Activated CD4-positive, alpha-beta T cell treated with anti-CD3 and anti-CD28 coated beads, Interleukin-2, amount 10 ng/mL, durations not matched to agents 24 days and 14 days (primary cell): ENCODE measurements around the gene SNX9. TPM values are rescaled to one million over a fixed set of nuclear protein-coding genes. Genes with fewer than 3 reads are reported as not detected.
"Not testable (repeated sequence)": the region's sequence is repeated elsewhere in the genome, so short reads cannot be mapped to it uniquely, and the experiment has no call there.

Experiments
- DNase-seq: peaks from one replicate; pipeline ENCODE4 v3.0.0; 2022
- H3K27ac Mint-ChIP-seq: one replicate; pipeline ENCODE4 v1.8.0; 2022; ENCODE audit warnings: mild to moderate bottlenecking, mixed read lengths
- H3K27me3 Mint-ChIP-seq: one replicate; pipeline ENCODE4 v1.8.0; 2022; ENCODE audit warnings: mixed read lengths
- H3K36me3 Mint-ChIP-seq: one replicate; pipeline ENCODE4 v1.8.0; 2022; ENCODE audit warnings: low read depth, mild to moderate bottlenecking, mixed read lengths
- H3K4me1 Mint-ChIP-seq: one replicate; pipeline ENCODE4 v1.8.0; 2021; ENCODE audit warnings: mixed read lengths
- H3K4me3 Mint-ChIP-seq: one replicate; pipeline ENCODE4 v1.8.0; 2022; ENCODE audit warnings: mild to moderate bottlenecking, moderate library complexity, mixed read lengths
- H3K9me3 Mint-ChIP-seq: one replicate; pipeline ENCODE4 v1.8.0; 2021; ENCODE audit warnings: mixed read lengths
- intact Hi-C: fragments of 100-400 bp; cut with micrococcal nuclease; formaldehyde crosslinking; loops from one replicate; pipeline ENCODE4 v1.15.1; 2023
- total RNA-seq: library from RNA; stranded (reverse); gene quantifications from 2 replicates; pipeline ENCODE4 v1.2.3, GENCODE V29; 2022

The SNX9 gene
- total RNA-seq, 1 donor from 2014 or later = 34.0 TPM

GRCh38 chr6:157881342-157881741 lies 58.3 kb downstream of the SNX9 start:
- Mint-ChIP-seq H3K27ac (no peak overlapping the region), H3K36me3 (peaks cover 67% of the 10 kb centered on the region), H3K4me1 (peaks cover 61% of the 10 kb centered on the region), H3K4me3 (no peak overlapping the region), H3K27me3 (no peaks in the 10 kb centered on the region), H3K9me3 (no peaks in the 10 kb centered on the region)
- intact Hi-C loops = no loop called here
- DNase-seq = no peak

GRCh38 chr6:157884756-157885155 lies 61.7 kb downstream of the SNX9 start:
- Mint-ChIP-seq H3K27ac (peak overlapping the region; percentile 72), H3K27me3 (no peaks in the 10 kb centered on the region), H3K9me3 (no peaks in the 10 kb centered on the region), H3K36me3 (peaks cover 70% of the 10 kb centered on the region), H3K4me1 (peaks cover 47% of the 10 kb centered on the region), H3K4me3 (no peak overlapping the region)
- intact Hi-C loops = loop anchor here (1.0 to 5.0 kb wide), 3 partner anchors 52 to 123 kb away; no protein-coding TSS in a partner anchor
- no peak for DNase-seq

- H3K27ac Mint-ChIP-seq = peak overlapping the region; percentile 83
- peak; percentile 88 for DNase-seq
- H3K36me3 Mint-ChIP-seq = peaks cover 72% of the 10 kb centered on the region
- peak overlapping the region; percentile 28 for H3K4me3 Mint-ChIP-seq
- peaks cover 41% of the 10 kb centered on the region for H3K4me1 Mint-ChIP-seq
- intact Hi-C loops = loop anchor here (1.0 to 5.0 kb wide), 3 partner anchors 53 to 124 kb away; no protein-coding TSS in a partner anchor
- no peaks in the 10 kb centered on the region for H3K9me3 Mint-ChIP-seq
- no peaks in the 10 kb centered on the region for H3K27me3 Mint-ChIP-seq
Measured at GRCh38 chr6:157885211-157885788, 62.3 kb downstream of the SNX9 start.

- peak overlapping the region; percentile 83 for H3K27ac Mint-ChIP-seq
- intact Hi-C loops = loop anchor here (1.0 to 5.0 kb wide), 3 partner anchors 54 to 125 kb away; no protein-coding TSS in a partner anchor
- H3K4me3 Mint-ChIP-seq = no peak overlapping the region
- peaks cover 39% of the 10 kb centered on the region for H3K4me1 Mint-ChIP-seq
- no peak for DNase-seq
- H3K9me3 Mint-ChIP-seq = no peaks in the 10 kb centered on the region
- no peaks in the 10 kb centered on the region for H3K27me3 Mint-ChIP-seq
- H3K36me3 Mint-ChIP-seq = peaks cover 71% of the 10 kb centered on the region
Measured at GRCh38 chr6:157885876-157886275, 62.8 kb downstream of the SNX9 start.

GRCh38 chr6:157887892-157888291 lies 64.8 kb downstream of the SNX9 start:
- H3K27me3 Mint-ChIP-seq = no peaks in the 10 kb centered on the region
- intact Hi-C loops = loop anchor here (2.0 to 5.0 kb wide), 3 partner anchors 21 to 59 kb away; no protein-coding TSS in a partner anchor
- peaks cover 57% of the 10 kb centered on the region for H3K36me3 Mint-ChIP-seq
- H3K9me3 Mint-ChIP-seq = no peaks in the 10 kb centered on the region
- peaks cover 44% of the 10 kb centered on the region for H3K4me1 Mint-ChIP-seq
- no peak overlapping the region for H3K27ac Mint-ChIP-seq
- no peak for DNase-seq
- H3K4me3 Mint-ChIP-seq = no peak overlapping the region

- H3K36me3 Mint-ChIP-seq = peaks cover 43% of the 10 kb centered on the region
- H3K4me1 Mint-ChIP-seq = peaks cover 31% of the 10 kb centered on the region
- intact Hi-C loops = no loop called here
- peak overlapping the region; percentile 70 for H3K4me3 Mint-ChIP-seq
- peak; percentile 75 for DNase-seq
- H3K27me3 Mint-ChIP-seq = no peaks in the 10 kb centered on the region
- peak overlapping the region; percentile 58 for H3K27ac Mint-ChIP-seq
- H3K9me3 Mint-ChIP-seq = no peaks in the 10 kb centered on the region
Measured at GRCh38 chr6:157891544-157892362, 68.7 kb downstream of the SNX9 start.

GRCh38 chr6:157892363-157892877 lies 69.4 kb downstream of the SNX9 start:
- Mint-ChIP-seq H3K27ac (peak overlapping the region; percentile 58), H3K27me3 (no peaks in the 10 kb centered on the region), H3K9me3 (no peaks in the 10 kb centered on the region), H3K4me3 (peak overlapping the region; percentile 70), H3K4me1 (peaks cover 30% of the 10 kb centered on the region), H3K36me3 (peaks cover 42% of the 10 kb centered on the region)
- no peak for DNase-seq
- intact Hi-C loops = no loop called here

GRCh38 chr6:157893238-157893637 lies 70.2 kb downstream of the SNX9 start:
- H3K27me3 Mint-ChIP-seq = no peaks in the 10 kb centered on the region
- H3K4me3 Mint-ChIP-seq = no peak overlapping the region
- DNase-seq = peak; percentile 76
- peaks cover 40% of the 10 kb centered on the region for H3K36me3 Mint-ChIP-seq
- intact Hi-C loops = no loop called here
- no peak overlapping the region for H3K27ac Mint-ChIP-seq
- H3K9me3 Mint-ChIP-seq = no peaks in the 10 kb centered on the region
- H3K4me1 Mint-ChIP-seq = peaks cover 32% of the 10 kb centered on the region

GRCh38 chr6:157895585-157895984 lies 72.5 kb downstream of the SNX9 start:
- H3K36me3 Mint-ChIP-seq = peaks cover 36% of the 10 kb centered on the region
- peaks cover 43% of the 10 kb centered on the region for H3K4me1 Mint-ChIP-seq
- intact Hi-C loops = no loop called here
- no peaks in the 10 kb centered on the region for H3K9me3 Mint-ChIP-seq
- H3K4me3 Mint-ChIP-seq = no peak overlapping the region
- H3K27me3 Mint-ChIP-seq = no peaks in the 10 kb centered on the region
- DNase-seq = no peak
- H3K27ac Mint-ChIP-seq = no peak overlapping the region

GRCh38 chr6:157896932-157897331 lies 73.9 kb downstream of the SNX9 start:
- Mint-ChIP-seq H3K27me3 (no peaks in the 10 kb centered on the region), H3K27ac (no peak overlapping the region), H3K4me1 (peaks cover 40% of the 10 kb centered on the region), H3K36me3 (peaks cover 40% of the 10 kb centered on the region), H3K9me3 (no peaks in the 10 kb centered on the region), H3K4me3 (no peak overlapping the region)
- no peak for DNase-seq
- intact Hi-C loops = no loop called here

GRCh38 chr6:157898169-157898568 lies 75.1 kb downstream of the SNX9 start:
- no peaks in the 10 kb centered on the region for H3K27me3 Mint-ChIP-seq
- intact Hi-C loops = no loop called here
- peaks cover 29% of the 10 kb centered on the region for H3K4me1 Mint-ChIP-seq
- H3K36me3 Mint-ChIP-seq = peaks cover 42% of the 10 kb centered on the region
- no peaks in the 10 kb centered on the region for H3K9me3 Mint-ChIP-seq
- H3K27ac Mint-ChIP-seq = no peak overlapping the region
- DNase-seq = no peak
- no peak overlapping the region for H3K4me3 Mint-ChIP-seq

- no peak overlapping the region for H3K4me3 Mint-ChIP-seq
- DNase-seq = no peak
- peaks cover 44% of the 10 kb centered on the region for H3K36me3 Mint-ChIP-seq
- intact Hi-C loops = no loop called here
- H3K9me3 Mint-ChIP-seq = no peaks in the 10 kb centered on the region
- H3K27ac Mint-ChIP-seq = no peak overlapping the region
- H3K27me3 Mint-ChIP-seq = no peaks in the 10 kb centered on the region
- peaks cover 27% of the 10 kb centered on the region for H3K4me1 Mint-ChIP-seq
Measured at GRCh38 chr6:157898640-157899039, 75.6 kb downstream of the SNX9 start.

GRCh38 chr6:157900262-157900661 lies 77.2 kb downstream of the SNX9 start:
- peaks cover 27% of the 10 kb centered on the region for H3K4me1 Mint-ChIP-seq

GRCh38 chr6:157900751-157901150 lies 77.7 kb downstream of the SNX9 start:
- H3K36me3 Mint-ChIP-seq = peaks cover 46% of the 10 kb centered on the region
- H3K4me3 Mint-ChIP-seq, DNase-seq, H3K9me3 Mint-ChIP-seq, H3K27me3 Mint-ChIP-seq, intact Hi-C loops, H3K27ac Mint-ChIP-seq: not testable (repeated sequence)
- H3K4me1 Mint-ChIP-seq = peaks cover 23% of the 10 kb centered on the region

More at GRCh38 chr6:157900262-157900661, 77.2 kb downstream of the SNX9 start:
- H3K9me3 Mint-ChIP-seq, H3K27ac Mint-ChIP-seq, DNase-seq, H3K4me3 Mint-ChIP-seq, intact Hi-C loops, H3K27me3 Mint-ChIP-seq: not testable (repeated sequence)
- peaks cover 42% of the 10 kb centered on the region for H3K36me3 Mint-ChIP-seq
